ENCODE measurements around the gene GFOD1. TPM values are rescaled to one million over a fixed set of nuclear protein-coding genes. Genes with fewer than 3 reads are reported as not detected.

Gene GFOD1
- total RNA-seq, 1 donor from 2014 or later = 8.4 TPM

- ATAC-seq (ENCODE audit: low read depth) (no peak), DNase-seq (no peak)
- Mint-ChIP-seq H3K36me3 (ENCODE audit: low read depth) (no peaks in the 10 kb centered on the region), H3K27ac (no peak overlapping the region), H3K27me3 (no peaks in the 10 kb centered on the region), H3K4me1 (peaks cover 35% of the 10 kb centered on the region), H3K4me3 (no peak overlapping the region), H3K9me3 (no peaks in the 10 kb centered on the region)
- ChIA-PET CTCF (no interaction called here), POLR2A (no interaction called here)
- intact Hi-C loops (cut with micrococcal nuclease) = loop anchor here (10.0 kb wide), 1 partner anchor 354 kb away; no protein-coding TSS in a partner anchor
- no peak for TF ChIP-seq CTCF (IDR thresholded peaks at IDR 0.05)
Measured at GRCh38 chr6:13351271-13351670, 136.1 kb downstream of the GFOD1 start.

- Mint-ChIP-seq H3K4me3 (no peak overlapping the region), H3K36me3 (ENCODE audit: low read depth) (no peaks in the 10 kb centered on the region), H3K4me1 (peaks cover 22% of the 10 kb centered on the region), H3K27me3 (no peaks in the 10 kb centered on the region), H3K27ac (no peak overlapping the region), H3K9me3 (no peaks in the 10 kb centered on the region)
- ChIA-PET CTCF (no interaction called here), POLR2A (no interaction called here)
- intact Hi-C loops (cut with micrococcal nuclease) = loop anchor here (10.0 kb wide), 1 partner anchor 355 kb away; no protein-coding TSS in a partner anchor
- DNase-seq (no peak), ATAC-seq (ENCODE audit: low read depth) (no peak)
- TF ChIP-seq CTCF (IDR thresholded peaks at IDR 0.05) = no peak
Measured at GRCh38 chr6:13349811-13350506, 137.4 kb downstream of the GFOD1 start.

- Mint-ChIP-seq H3K9me3 (no peaks in the 10 kb centered on the region), H3K27ac (no peak overlapping the region), H3K27me3 (no peaks in the 10 kb centered on the region), H3K36me3 (ENCODE audit: low read depth) (no peaks in the 10 kb centered on the region), H3K4me1 (peaks cover 7% of the 10 kb centered on the region), H3K4me3 (no peak overlapping the region)
- POLR2A ChIA-PET = interaction anchor here (0.7 kb wide), 1 partner anchor 138 kb away, joined by 4 read pairs; no protein-coding TSS in a partner anchor
- intact Hi-C loops (cut with micrococcal nuclease) = no loop called here
- DNase-seq (no peak), ATAC-seq (ENCODE audit: low read depth) (no peak)
- no peak for TF ChIP-seq CTCF (IDR thresholded peaks at IDR 0.05)
- CTCF ChIA-PET = interaction anchor here (0.6 kb wide), 1 partner anchor 212 kb away, joined by 3 read pairs; no protein-coding TSS in a partner anchor
Measured at GRCh38 chr6:13348334-13349113, 138.9 kb downstream of the GFOD1 start.

GRCh38 chr6:13346245-13346644, 141.2 kb downstream of the GFOD1 start:
- POLR2A ChIA-PET = interaction anchor here (1.2 kb wide), 1 partner anchor 9 kb away, joined by 5 read pairs; no protein-coding TSS in a partner anchor
- no peak for TF ChIP-seq CTCF (IDR thresholded peaks at IDR 0.05)
- ATAC-seq (ENCODE audit: low read depth) = no peak
- Mint-ChIP-seq H3K9me3 (peaks cover 3% of the 10 kb centered on the region), H3K27ac (no peak overlapping the region), H3K36me3 (ENCODE audit: low read depth) (no peaks in the 10 kb centered on the region), H3K4me1 (peaks cover 1% of the 10 kb centered on the region), H3K27me3 (no peaks in the 10 kb centered on the region), H3K4me3 (no peak overlapping the region)
- no peak for DNase-seq
- CTCF ChIA-PET = no interaction called here
- intact Hi-C loops (cut with micrococcal nuclease) = no loop called here

- no peaks in the 10 kb centered on the region for H3K36me3 Mint-ChIP-seq (ENCODE audit: low read depth)
- peaks cover 38% of the 10 kb centered on the region for H3K4me1 Mint-ChIP-seq
- POLR2A ChIA-PET = interaction anchor here (0.8 kb wide), 1 partner anchor 14 kb away, joined by 3 read pairs; the partner anchor contains the start of gene TBC1D7
- CTCF ChIA-PET = interaction anchor here (1.3 kb wide), 1 partner anchor 41 kb away, joined by 3 read pairs; no protein-coding TSS in a partner anchor
- no peak for TF ChIP-seq CTCF (IDR thresholded peaks at IDR 0.05)
- no peak overlapping the region for H3K27ac Mint-ChIP-seq
- H3K4me3 Mint-ChIP-seq = no peak overlapping the region
- H3K27me3 Mint-ChIP-seq = no peaks in the 10 kb centered on the region
- ATAC-seq (ENCODE audit: low read depth) (no peak), DNase-seq (no peak)
- intact Hi-C loops (cut with micrococcal nuclease) = no loop called here
- peaks cover 3% of the 10 kb centered on the region for H3K9me3 Mint-ChIP-seq
Measured at GRCh38 chr6:13342414-13343019, 144.9 kb downstream of the GFOD1 start.
